DOHH2 (cell line): Measurements from ENCODE around the gene SLC39A11.

ENCODE experiments used
- H3F3A ChIP-seq: fragments of 200-600 bp; sonication (generic), shearing (Covaris generic); 2 replicates; pipeline ENCODE4 v1.6.0; 2016; ENCODE audit warnings: antibody characterized with exemption, mild to moderate bottlenecking; ENCODE audit not compliant: control insufficient read depth, insufficient read depth
- H3K27ac ChIP-seq: fragments of 200-600 bp; sonication (generic); 2 replicates; pipeline ENCODE4 v1.5.1; 2014; ENCODE audit warnings: low read depth, mild to moderate bottlenecking, low read length, moderate library complexity
- H3K27me3 ChIP-seq: fragments of 200-600 bp; sonication (generic); 2 replicates; pipeline ENCODE4 v1.6.1; 2014; ENCODE audit warnings: mild to moderate bottlenecking, low read length, mixed read lengths; ENCODE audit not compliant: control insufficient read depth
- H3K36me3 ChIP-seq: fragments of 200-600 bp; sonication (generic); 2 replicates; pipeline ENCODE4 v1.6.1; 2014; ENCODE audit warnings: mild to moderate bottlenecking, low read length, moderate library complexity, mixed read lengths; ENCODE audit not compliant: control insufficient read depth
- H3K4me1 ChIP-seq: fragments of 200-600 bp; sonication (generic); 2 replicates; pipeline ENCODE4 v1.6.1; 2014; ENCODE audit warnings: mild to moderate bottlenecking, low read length, mixed read lengths; ENCODE audit not compliant: control insufficient read depth
- H3K4me2 ChIP-seq: fragments of 200-600 bp; sonication (generic); 2 replicates; pipeline ENCODE4 v1.6.0; 2014; ENCODE audit warnings: mild to moderate bottlenecking, low read length, moderate library complexity
- H3K4me3 ChIP-seq: fragments of 200-600 bp; sonication (generic); 2 replicates; pipeline ENCODE4 v1.5.1; 2014; ENCODE audit warnings: mild to moderate bottlenecking, low read length, mixed read lengths
- H3K79me2 ChIP-seq: fragments of 200-600 bp; sonication (generic); 2 replicates; pipeline ENCODE4 v1.6.1; 2014; ENCODE audit warnings: mild to moderate bottlenecking, low read length, mixed read lengths; ENCODE audit not compliant: control insufficient read depth
- H3K9me2 ChIP-seq: fragments of 200-600 bp; sonication (generic); replicated peaks from 2 replicates; pipeline ENCODE4 v1.6.1; 2014; ENCODE audit warnings: mild to moderate bottlenecking, low read length, mixed read lengths; ENCODE audit not compliant: control insufficient read depth
- H3K9me3 ChIP-seq: fragments of 200-600 bp; sonication (generic); 2 replicates; pipeline ENCODE4 v1.6.1; 2014; ENCODE audit warnings: antibody characterized with exemption, low read length, mixed read lengths; ENCODE audit not compliant: control insufficient read depth, insufficient read depth
- H4K20me1 ChIP-seq: fragments of 200-600 bp; sonication (generic); 2 replicates; pipeline ENCODE4 v1.6.0; 2014; ENCODE audit warnings: low read depth, mild to moderate bottlenecking, antibody characterized with exemption, low read length, moderate library complexity; ENCODE audit not compliant: control insufficient read depth, insufficient read depth
- EZH2phosphoT487 ChIP-seq: fragments of 200-600 bp; sonication (generic); IDR thresholded peaks from 2 replicates; pipeline ENCODE4 v1.6.1; 2017; ENCODE audit warnings: borderline replicate concordance, mild to moderate bottlenecking, antibody characterized with exemption, low read length, moderate library complexity, mixed read lengths
- TF ChIP-seq, protein P1 (sequence below): fragments of 200-600 bp; sonication (generic); IDR thresholded peaks from one replicate; pipeline ENCODE4 v1.5.1; 2014; ENCODE audit warnings: antibody characterized with exemption, mild to moderate bottlenecking, low read depth, low read length; ENCODE audit not compliant: poor library complexity, severe bottlenecking

Gene SLC39A11

DNA sequence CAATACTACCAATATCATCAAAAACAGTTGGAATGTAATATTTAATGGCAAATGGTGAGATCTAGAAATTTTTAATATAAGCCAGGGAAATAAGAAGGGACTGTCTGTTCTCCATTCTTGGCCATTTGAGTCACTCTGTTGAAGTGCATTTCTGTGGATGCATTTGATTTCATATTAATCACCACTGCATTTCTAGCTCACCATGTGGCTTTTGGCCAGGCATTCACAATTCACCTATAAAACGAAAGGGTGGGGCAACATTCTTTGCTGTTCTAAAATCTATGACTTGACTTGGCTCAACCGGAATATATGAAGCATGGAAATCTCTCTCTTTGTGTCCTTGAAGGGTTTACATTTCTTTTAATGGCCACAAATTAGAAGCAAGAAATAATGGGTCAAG is 483.0 kb downstream of the SLC39A11 start:
- H3K4me1 ChIP-seq, result no peaks in the 10 kb centered on the region

DNA sequence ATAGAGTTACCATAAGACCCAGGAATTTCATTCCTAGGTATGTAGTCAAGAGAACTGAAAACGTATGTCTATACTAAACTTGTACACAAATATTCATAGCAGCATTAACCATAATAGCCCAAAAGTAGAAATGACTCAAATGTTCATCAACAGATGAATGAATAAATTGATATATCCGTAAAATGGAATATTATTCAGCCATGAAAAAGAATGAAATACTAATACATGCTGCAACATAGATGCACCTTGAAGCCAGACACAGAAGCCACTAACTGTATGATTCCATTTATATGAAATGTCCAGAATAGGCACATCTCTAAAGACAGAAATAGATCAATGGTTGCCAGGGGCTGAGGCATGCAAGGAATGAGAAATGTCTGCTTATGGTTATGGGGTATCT is 484.1 kb downstream of the SLC39A11 start:
- Histone ChIP-seq H3K27ac (no peak overlapping the region), H3K4me2 (no peak overlapping the region), H3K27me3 (no peaks in the 10 kb centered on the region), H3K9me3 (peaks cover 7% of the 10 kb centered on the region), H3K79me2 (no peaks in the 10 kb centered on the region), H3K4me1 (no peaks in the 10 kb centered on the region), H4K20me1 (no peaks in the 10 kb centered on the region), H3K4me3 (no peak overlapping the region), H3K9me2 (no peaks in the 10 kb centered on the region), H3F3A (no peaks in the 10 kb centered on the region), H3K36me3 (no peaks in the 10 kb centered on the region)
- TF ChIP-seq, protein P1, sequence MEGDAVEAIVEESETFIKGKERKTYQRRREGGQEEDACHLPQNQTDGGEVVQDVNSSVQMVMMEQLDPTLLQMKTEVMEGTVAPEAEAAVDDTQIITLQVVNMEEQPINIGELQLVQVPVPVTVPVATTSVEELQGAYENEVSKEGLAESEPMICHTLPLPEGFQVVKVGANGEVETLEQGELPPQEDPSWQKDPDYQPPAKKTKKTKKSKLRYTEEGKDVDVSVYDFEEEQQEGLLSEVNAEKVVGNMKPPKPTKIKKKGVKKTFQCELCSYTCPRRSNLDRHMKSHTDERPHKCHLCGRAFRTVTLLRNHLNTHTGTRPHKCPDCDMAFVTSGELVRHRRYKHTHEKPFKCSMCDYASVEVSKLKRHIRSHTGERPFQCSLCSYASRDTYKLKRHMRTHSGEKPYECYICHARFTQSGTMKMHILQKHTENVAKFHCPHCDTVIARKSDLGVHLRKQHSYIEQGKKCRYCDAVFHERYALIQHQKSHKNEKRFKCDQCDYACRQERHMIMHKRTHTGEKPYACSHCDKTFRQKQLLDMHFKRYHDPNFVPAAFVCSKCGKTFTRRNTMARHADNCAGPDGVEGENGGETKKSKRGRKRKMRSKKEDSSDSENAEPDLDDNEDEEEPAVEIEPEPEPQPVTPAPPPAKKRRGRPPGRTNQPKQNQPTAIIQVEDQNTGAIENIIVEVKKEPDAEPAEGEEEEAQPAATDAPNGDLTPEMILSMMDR, result no peak
- no peak for TF ChIP-seq EZH2phosphoT487

More for the DNA sequence above, 483.0 kb downstream of the SLC39A11 start:
- no peak overlapping the region for H3K27ac ChIP-seq
- H3K27me3 ChIP-seq, result no peaks in the 10 kb centered on the region
- TF ChIP-seq, protein P1, result no peak
- TF ChIP-seq EZH2phosphoT487, result no peak
- no peak overlapping the region for H3K4me2 ChIP-seq
- H3K79me2 ChIP-seq, result no peaks in the 10 kb centered on the region
- H4K20me1 ChIP-seq, result no peaks in the 10 kb centered on the region
- no peaks in the 10 kb centered on the region for H3K9me2 ChIP-seq
- no peaks in the 10 kb centered on the region for H3F3A ChIP-seq
- H3K36me3 ChIP-seq, result no peaks in the 10 kb centered on the region
- no peak overlapping the region for H3K4me3 ChIP-seq
- H3K9me3 ChIP-seq, result peaks cover 7% of the 10 kb centered on the region

DNA sequence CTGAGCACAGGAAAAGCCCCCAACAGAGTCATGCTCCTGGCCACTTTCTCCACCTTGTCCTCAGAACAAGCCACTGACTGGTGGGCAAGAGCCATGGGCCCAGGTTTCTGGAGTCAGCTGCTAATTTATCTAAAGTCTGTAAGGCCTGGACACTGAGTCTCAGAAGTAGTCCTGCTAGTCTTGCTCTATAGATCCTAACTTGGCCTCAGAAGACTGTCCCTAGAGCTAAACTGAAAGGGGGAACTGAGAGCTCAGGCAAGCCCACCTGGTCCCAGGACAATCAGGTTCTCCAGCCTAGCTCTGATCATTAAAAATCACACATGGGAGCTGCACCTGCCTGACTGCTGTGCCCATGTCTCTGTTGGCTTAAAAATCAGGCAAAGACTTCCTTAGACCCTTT is 485.8 kb downstream of the SLC39A11 start:
- Histone ChIP-seq H3K4me3 (no peak overlapping the region), H3K36me3 (no peaks in the 10 kb centered on the region), H3F3A (no peaks in the 10 kb centered on the region), H4K20me1 (no peaks in the 10 kb centered on the region), H3K9me2 (no peaks in the 10 kb centered on the region), H3K4me1 (no peaks in the 10 kb centered on the region), H3K27ac (no peak overlapping the region), H3K27me3 (no peaks in the 10 kb centered on the region; the same call in 1 of the 2 replicates), H3K79me2 (no peaks in the 10 kb centered on the region), H3K4me2 (no peak overlapping the region), H3K9me3 (peaks cover 7% of the 10 kb centered on the region)
- TF ChIP-seq, protein P1, result no peak
- TF ChIP-seq EZH2phosphoT487, result no peak
